A673 (cell line): Measurements from ENCODE around the gene ZWINT. TPM values are rescaled to one million over a fixed set of nuclear protein-coding genes. Genes with fewer than 3 reads are reported as not detected.
A peak's percentile ranks its signal among the peaks of the same experiment; 100 is the strongest.

Experiments used
- BruUV-seq: library from RNA; stranded (reverse); fragments of 400-500 nt; replicated peaks from 2 replicates; lab custom pipeline; 2021; lab: Mats Ljungman, UMichigan
- CTCF ChIA-PET: fragments of 300-600 bp; sonication (Branson Sonifier 250); formaldehyde crosslinking; loops from one replicate; lab custom pipeline; 2022; ENCODE audit warnings: antibody characterized with exemption; lab: Charles Lee
- POLR2A ChIA-PET: fragments of 300-600 bp; sonication (Branson Sonifier 250); formaldehyde crosslinking; loops from one replicate; lab custom pipeline; 2022; ENCODE audit warnings: antibody characterized with exemption; ENCODE audit not compliant: low non-redundant PET; lab: Charles Lee
- DNase-seq: peaks from one replicate; pipeline ENCODE4 v3.0.0-alpha.2; 2015; ENCODE audit warnings: low spot score
- H3K27ac ChIP-seq: fragments of 200-600 bp; sonication (generic); 2 replicates; pipeline ENCODE4 v1.5.1; 2016; ENCODE audit warnings: mixed run types, low read depth, mild to moderate bottlenecking, mixed read lengths, antibody characterized with exemption, low read length; ENCODE audit not compliant: poor library complexity, severe bottlenecking
- H3K27me3 ChIP-seq: fragments of 200-600 bp; sonication (generic); replicated peaks from 2 replicates; pipeline ENCODE4 v1.6.1; 2017; ENCODE audit warnings: mixed run types, low read depth, mild to moderate bottlenecking, mixed read lengths, antibody characterized with exemption, low read length; ENCODE audit not compliant: insufficient read depth, poor library complexity
- H3K36me3 ChIP-seq: fragments of 200-600 bp; sonication (generic); 2 replicates; pipeline ENCODE4 v1.6.1; 2016; ENCODE audit warnings: mixed run types, mild to moderate bottlenecking, mixed read lengths, antibody characterized with exemption, low read length; ENCODE audit not compliant: insufficient read depth, poor library complexity, severe bottlenecking
- H3K4me1 ChIP-seq: fragments of 200-600 bp; sonication (generic); 2 replicates; pipeline ENCODE4 v1.6.1; 2017; ENCODE audit warnings: mixed run types, mild to moderate bottlenecking, mixed read lengths, antibody characterized with exemption, low read length; ENCODE audit not compliant: insufficient read depth, poor library complexity, severe bottlenecking
- H3K4me3 ChIP-seq: fragments of 200-600 bp; sonication (generic); 2 replicates; pipeline ENCODE4 v1.5.1; 2016; ENCODE audit warnings: low read depth, mixed run types, mild to moderate bottlenecking, mixed read lengths, low read length; ENCODE audit not compliant: poor library complexity, severe bottlenecking
- H3K9me3 ChIP-seq: fragments of 200-600 bp; sonication (generic); 2 replicates; pipeline ENCODE4 v1.6.1; 2016; ENCODE audit warnings: mixed run types, low read depth, mild to moderate bottlenecking, mixed read lengths, antibody characterized with exemption, low read length; ENCODE audit not compliant: poor library complexity, severe bottlenecking
- EZH2 ChIP-seq: fragments of 200-600 bp; sonication (generic); IDR thresholded peaks from 2 replicates; pipeline ENCODE4 v1.6.1; 2017; ENCODE audit warnings: borderline replicate concordance, low read depth, mild to moderate bottlenecking, mixed read lengths, antibody characterized with exemption, low read length; ENCODE audit not compliant: poor library complexity, severe bottlenecking
- intact Hi-C: fragments of 100-400 bp; cut with micrococcal nuclease; formaldehyde crosslinking; loops from one replicate; pipeline ENCODE4 v1.10.0; 2022; ENCODE audit not compliant: unreplicated experiment
- total RNA-seq: library from RNA; stranded (reverse); gene quantifications from 2 replicates; pipeline ENCODE4 v1.2.3, GENCODE V29; 2021
- TF ChIP-seq, protein P1 (sequence below): fragments of 300-800, 200-600 bp; sonication (generic); conservative IDR thresholded peaks from 2 replicates; pipeline ENCODE4 v1.5.1; 2017; ENCODE audit warnings: low read depth, mild to moderate bottlenecking, antibody characterized with exemption, low read length, moderate library complexity, mixed read lengths

Gene ZWINT
- total RNA-seq, 1 experiment from 2014 or later = 112 TPM

DNA sequence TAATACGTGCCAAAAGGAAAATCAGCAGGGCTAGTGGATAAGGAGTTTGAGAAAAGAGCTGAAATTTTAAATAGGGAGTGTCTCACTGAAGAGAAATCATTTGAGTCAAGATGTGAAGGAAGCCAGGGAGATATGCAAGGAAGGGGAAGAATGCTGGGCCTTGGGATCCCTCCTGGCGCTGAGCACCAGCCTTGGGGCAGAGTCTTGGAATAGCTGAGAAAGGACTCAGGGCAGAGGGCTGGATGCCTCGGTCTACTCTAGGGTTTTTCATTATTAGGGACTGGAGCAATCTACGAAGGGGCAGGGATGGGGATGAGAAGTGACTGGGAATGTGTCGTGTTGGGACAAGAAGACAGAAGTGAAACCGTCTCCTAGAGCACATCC, 484 bp downstream of the ZWINT start:
- H3K36me3 ChIP-seq = peaks cover 43% of the 10 kb centered on the region
- TF ChIP-seq EZH2 = no peak
- TF ChIP-seq, protein P1, sequence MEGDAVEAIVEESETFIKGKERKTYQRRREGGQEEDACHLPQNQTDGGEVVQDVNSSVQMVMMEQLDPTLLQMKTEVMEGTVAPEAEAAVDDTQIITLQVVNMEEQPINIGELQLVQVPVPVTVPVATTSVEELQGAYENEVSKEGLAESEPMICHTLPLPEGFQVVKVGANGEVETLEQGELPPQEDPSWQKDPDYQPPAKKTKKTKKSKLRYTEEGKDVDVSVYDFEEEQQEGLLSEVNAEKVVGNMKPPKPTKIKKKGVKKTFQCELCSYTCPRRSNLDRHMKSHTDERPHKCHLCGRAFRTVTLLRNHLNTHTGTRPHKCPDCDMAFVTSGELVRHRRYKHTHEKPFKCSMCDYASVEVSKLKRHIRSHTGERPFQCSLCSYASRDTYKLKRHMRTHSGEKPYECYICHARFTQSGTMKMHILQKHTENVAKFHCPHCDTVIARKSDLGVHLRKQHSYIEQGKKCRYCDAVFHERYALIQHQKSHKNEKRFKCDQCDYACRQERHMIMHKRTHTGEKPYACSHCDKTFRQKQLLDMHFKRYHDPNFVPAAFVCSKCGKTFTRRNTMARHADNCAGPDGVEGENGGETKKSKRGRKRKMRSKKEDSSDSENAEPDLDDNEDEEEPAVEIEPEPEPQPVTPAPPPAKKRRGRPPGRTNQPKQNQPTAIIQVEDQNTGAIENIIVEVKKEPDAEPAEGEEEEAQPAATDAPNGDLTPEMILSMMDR = no peak
- POLR2A ChIA-PET = no interaction called here
- peak overlapping the region; percentile 75 for H3K4me3 ChIP-seq
- no TSS peak for BruUV-seq
- H3K4me1 ChIP-seq = no peaks in the 10 kb centered on the region
- no peak for DNase-seq
- CTCF ChIA-PET = no interaction called here
- no peaks in the 10 kb centered on the region for H3K27me3 ChIP-seq
- intact Hi-C loops = no loop called here
- H3K9me3 ChIP-seq = no peaks in the 10 kb centered on the region
- H3K27ac ChIP-seq = peak overlapping the region; percentile 66

DNA sequence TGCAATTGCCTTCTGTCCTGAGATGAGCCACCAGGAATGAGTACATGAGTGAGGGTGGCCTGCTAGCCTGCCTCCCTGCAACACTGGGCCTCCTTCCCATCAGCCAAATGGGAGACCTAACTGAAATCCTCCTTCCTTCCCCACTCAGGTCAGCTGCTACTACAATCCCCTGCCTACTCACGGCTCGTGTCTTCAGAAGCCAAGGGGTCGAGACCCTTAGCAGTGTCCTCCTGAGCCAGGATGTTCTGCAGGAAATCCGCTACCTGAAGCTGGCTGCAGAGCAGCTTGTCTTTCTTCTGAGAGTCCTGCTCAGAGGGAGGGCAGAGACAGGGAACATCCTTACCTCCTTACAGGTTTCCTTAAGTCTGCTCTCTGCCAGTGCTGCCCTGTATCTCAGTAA, 1.2 kb downstream of the ZWINT start:
- H3K27ac ChIP-seq = peak overlapping the region; percentile 66
- no peaks in the 10 kb centered on the region for H3K4me1 ChIP-seq
- no peak for TF ChIP-seq EZH2
- TF ChIP-seq, protein P1 = no peak
- CTCF ChIA-PET = no interaction called here
- BruUV-seq = no TSS peak
- POLR2A ChIA-PET = no interaction called here
- peaks cover 48% of the 10 kb centered on the region for H3K36me3 ChIP-seq
- H3K9me3 ChIP-seq = no peaks in the 10 kb centered on the region
- no peak for DNase-seq
- intact Hi-C loops = no loop called here
- peak overlapping the region; percentile 75 for H3K4me3 ChIP-seq
- no peaks in the 10 kb centered on the region for H3K27me3 ChIP-seq

DNA sequence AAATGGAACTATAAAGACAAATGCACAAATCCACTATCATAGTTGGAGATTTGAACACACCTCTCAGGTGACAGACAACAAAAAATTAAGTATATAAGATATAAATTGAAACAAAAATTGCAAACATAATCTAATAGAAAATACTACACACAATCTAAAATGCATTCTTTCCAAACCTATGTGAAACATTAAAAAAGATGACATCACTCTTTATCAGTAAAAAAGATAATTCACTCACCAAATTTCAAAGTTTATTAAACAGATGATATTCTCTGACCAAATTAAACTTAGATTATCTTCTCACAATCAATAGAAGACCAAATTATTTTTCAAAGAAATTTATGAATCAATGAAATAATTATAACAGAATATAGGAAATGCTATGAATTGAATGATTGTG, 4.0 kb downstream of the ZWINT start:
- no peaks in the 10 kb centered on the region for H3K27me3 ChIP-seq
- no peaks in the 10 kb centered on the region for H3K9me3 ChIP-seq
- no peak for DNase-seq
- BruUV-seq = no TSS peak
- no peak for TF ChIP-seq EZH2
- TF ChIP-seq, protein P1 = no peak
- H3K36me3 ChIP-seq = peaks cover 48% of the 10 kb centered on the region
- H3K4me1 ChIP-seq = no peaks in the 10 kb centered on the region
- H3K4me3 ChIP-seq = no peak overlapping the region
- CTCF ChIA-PET = no interaction called here
- no peak overlapping the region for H3K27ac ChIP-seq
- intact Hi-C loops = no loop called here
- POLR2A ChIA-PET = no interaction called here
